ENCODE data around the gene PDE9A. TPM values are rescaled to one million over a fixed set of nuclear protein-coding genes. Genes with fewer than 3 reads are reported as not detected.
"Not testable (repeated sequence)": the region's sequence is repeated elsewhere in the genome, so short reads cannot be mapped to it uniquely, and the experiment has no call there.

PDE9A gene
- total RNA-seq, 4 donors from 2014 or later, result 10.6 to 83.2 (median 28.5) TPM

DNA sequence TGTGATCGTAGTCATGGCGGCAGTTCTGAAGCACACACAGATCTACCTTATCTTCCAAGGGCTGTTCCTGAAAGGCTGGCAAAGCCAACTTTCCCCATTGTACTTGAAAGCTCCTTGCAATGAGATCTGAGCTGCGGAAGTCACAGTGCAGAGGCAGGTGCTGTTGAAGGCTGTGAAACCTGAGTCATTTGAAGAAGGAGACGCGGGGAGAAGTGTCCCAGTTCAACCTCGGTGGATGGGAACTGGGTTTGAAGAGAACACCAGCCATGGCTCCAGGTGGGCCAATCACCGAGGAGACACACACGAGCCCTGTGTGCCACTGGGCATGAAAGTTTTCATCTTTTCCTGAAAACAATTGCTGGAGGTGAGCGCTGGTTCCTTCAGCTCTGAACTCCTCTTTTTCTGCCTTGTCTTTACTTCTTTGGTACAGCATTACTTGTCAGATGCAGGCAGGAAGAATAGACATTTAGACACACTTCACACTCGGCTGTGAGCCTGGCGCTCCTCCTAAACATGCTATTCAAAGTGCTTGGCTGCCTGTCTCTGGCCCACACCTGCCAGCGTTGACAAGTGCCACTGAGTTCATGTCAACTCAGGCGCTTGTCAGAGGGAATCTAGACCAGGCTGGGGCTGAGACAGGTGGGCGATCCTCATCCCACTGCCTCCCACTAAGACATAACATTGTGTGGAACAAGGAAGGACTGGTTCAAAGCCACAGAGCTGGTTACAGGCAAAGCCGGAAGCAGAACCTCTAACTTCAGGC, 25.7 kb upstream of the PDE9A start:
- Histone ChIP-seq H3K4me1 (no peaks in the 10 kb centered on the region), H3K27me3 (peaks cover 26% of the 10 kb centered on the region), H3K36me3 (no peaks in the 10 kb centered on the region), H3K9me3 (no peaks in the 10 kb centered on the region), H3K4me3 (no peak overlapping the region), H3K27ac (no peak overlapping the region)
- TF ChIP-seq EP300 (IDR thresholded peaks at IDR 0.05) (no peak), POLR2A (IDR thresholded peaks at IDR 0.05) (no peak), POLR2AphosphoS5 (IDR thresholded peaks at IDR 0.05) (no peak)
- TF ChIP-seq, protein P1, sequence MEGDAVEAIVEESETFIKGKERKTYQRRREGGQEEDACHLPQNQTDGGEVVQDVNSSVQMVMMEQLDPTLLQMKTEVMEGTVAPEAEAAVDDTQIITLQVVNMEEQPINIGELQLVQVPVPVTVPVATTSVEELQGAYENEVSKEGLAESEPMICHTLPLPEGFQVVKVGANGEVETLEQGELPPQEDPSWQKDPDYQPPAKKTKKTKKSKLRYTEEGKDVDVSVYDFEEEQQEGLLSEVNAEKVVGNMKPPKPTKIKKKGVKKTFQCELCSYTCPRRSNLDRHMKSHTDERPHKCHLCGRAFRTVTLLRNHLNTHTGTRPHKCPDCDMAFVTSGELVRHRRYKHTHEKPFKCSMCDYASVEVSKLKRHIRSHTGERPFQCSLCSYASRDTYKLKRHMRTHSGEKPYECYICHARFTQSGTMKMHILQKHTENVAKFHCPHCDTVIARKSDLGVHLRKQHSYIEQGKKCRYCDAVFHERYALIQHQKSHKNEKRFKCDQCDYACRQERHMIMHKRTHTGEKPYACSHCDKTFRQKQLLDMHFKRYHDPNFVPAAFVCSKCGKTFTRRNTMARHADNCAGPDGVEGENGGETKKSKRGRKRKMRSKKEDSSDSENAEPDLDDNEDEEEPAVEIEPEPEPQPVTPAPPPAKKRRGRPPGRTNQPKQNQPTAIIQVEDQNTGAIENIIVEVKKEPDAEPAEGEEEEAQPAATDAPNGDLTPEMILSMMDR (IDR thresholded peaks at IDR 0.05), result no peak
- ATAC-seq, result no peak
- WGBS, 2 donors (ENCODE audit: low coverage in 1 of 2), result 71 to 75% methylated on average over 9 of the region's 15 CpGs

DNA sequence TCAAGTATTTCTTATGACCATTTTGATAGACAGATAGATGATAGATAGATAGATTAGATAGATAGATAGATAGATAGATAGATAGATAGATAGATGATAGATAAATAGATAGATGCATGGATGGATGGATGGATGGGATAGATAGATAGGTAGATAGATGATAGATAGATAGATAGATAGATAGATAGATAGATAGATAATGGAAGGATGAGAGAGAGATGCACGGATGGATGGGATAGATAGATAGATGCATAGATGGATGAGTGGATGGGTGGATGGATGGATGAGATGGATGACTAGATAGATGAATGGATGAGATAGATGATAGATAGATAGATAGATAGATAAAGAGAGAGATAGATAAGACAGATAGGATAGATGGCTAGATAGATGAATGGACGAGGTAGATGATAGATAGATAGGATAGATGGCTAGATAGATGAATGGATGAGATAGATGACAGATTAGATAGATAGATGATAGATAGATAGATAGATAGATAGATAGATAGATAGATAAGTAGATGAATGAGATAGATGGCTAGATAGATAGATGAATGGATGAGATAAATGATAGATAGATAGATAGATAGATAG, 24.9 kb upstream of the PDE9A start:
- ATAC-seq, H3K4me1 ChIP-seq, H3K36me3 ChIP-seq, H3K27ac ChIP-seq, H3K9me3 ChIP-seq, H3K4me3 ChIP-seq: not testable (repeated sequence)
- peaks cover 26% of the 10 kb centered on the region for H3K27me3 ChIP-seq
- 79 to 84% methylated on average over 2 of the region's 2 CpGs for WGBS, 2 donors (ENCODE audit: low coverage in 1 of 2)

DNA sequence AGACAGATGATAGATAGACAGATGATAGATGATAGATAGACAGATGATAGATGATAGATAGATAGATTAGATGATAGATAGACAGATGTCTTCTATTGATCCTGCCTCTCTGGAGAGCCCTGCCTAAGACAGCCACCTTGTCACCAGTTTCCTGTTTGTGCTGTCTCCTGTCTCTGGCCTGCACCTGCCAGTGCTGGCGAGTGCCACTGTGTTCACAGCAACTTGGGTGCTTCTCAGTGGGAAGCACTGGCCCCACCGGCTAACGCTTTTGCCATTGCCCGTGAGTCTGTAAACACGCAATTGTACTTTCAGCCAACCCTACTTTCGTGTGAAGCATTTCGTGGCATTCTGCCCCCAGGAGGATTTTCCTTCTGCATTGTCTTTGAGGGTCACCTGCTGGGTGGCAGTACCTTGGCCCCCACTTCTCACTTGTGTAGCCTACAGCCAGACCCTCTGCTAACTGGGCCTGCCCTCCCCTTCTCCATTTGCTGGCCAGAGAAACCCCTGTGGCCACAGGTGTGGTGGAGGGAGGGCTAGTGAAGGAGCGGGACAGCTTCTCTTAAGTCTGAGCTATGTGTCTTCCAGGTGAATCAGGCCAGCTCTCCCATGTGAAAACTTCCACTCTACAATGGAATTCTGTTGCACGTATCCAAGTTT, 23.4 kb upstream of the PDE9A start:
- Histone ChIP-seq H3K9me3 (no peaks in the 10 kb centered on the region), H3K4me1 (no peaks in the 10 kb centered on the region), H3K27me3 (peaks cover 23% of the 10 kb centered on the region), H3K4me3 (no peak overlapping the region), H3K27ac (no peak overlapping the region), H3K36me3 (no peaks in the 10 kb centered on the region)
- TF ChIP-seq POLR2A (IDR thresholded peaks at IDR 0.05), result no peak
- no peak for TF ChIP-seq EP300 (IDR thresholded peaks at IDR 0.05)
- no peak for TF ChIP-seq POLR2AphosphoS5 (IDR thresholded peaks at IDR 0.05)
- TF ChIP-seq, protein P1 (IDR thresholded peaks at IDR 0.05), result no peak
- ATAC-seq, result no peak
- 82% methylated on average over 7 of the region's 9 CpGs; no CpG with 5 or more reads in 1 of the 2 donors for WGBS, 2 donors (ENCODE audit: low coverage in 1 of 2)

DNA sequence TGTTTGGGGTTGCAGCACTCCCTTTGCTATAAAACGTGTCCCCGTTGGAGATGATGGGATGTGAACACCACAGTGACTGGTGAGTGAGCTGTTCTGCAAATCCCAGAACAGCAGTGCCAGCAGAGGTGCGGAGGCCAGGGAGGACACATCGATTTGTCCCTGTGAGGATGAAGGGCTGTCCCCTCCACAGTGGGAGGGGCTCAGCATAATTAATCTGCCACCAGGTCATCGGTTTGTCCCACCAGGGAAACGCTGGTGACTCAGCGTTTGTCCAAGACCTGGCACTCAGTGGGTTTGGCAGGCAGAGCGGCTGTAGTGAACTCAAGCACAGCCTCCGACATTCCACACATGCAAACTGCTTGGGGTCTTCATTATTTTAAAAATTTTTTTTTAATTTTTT, 22.8 kb upstream of the PDE9A start:
- Histone ChIP-seq H3K4me1 (no peaks in the 10 kb centered on the region), H3K9me3 (no peaks in the 10 kb centered on the region), H3K27ac (no peak overlapping the region), H3K36me3 (no peaks in the 10 kb centered on the region), H3K4me3 (no peak overlapping the region), H3K27me3 (peaks cover 17% of the 10 kb centered on the region)
- 77 to 80% methylated on average over 3 to 4 of the region's 9 CpGs for WGBS, 2 donors (ENCODE audit: low coverage in 1 of 2)
- no peak for ATAC-seq
- TF ChIP-seq, protein P1 (IDR thresholded peaks at IDR 0.05), result no peak
- TF ChIP-seq EP300 (IDR thresholded peaks at IDR 0.05), result no peak
- no peak for TF ChIP-seq POLR2AphosphoS5 (IDR thresholded peaks at IDR 0.05)
- TF ChIP-seq POLR2A (IDR thresholded peaks at IDR 0.05), result no peak

DNA sequence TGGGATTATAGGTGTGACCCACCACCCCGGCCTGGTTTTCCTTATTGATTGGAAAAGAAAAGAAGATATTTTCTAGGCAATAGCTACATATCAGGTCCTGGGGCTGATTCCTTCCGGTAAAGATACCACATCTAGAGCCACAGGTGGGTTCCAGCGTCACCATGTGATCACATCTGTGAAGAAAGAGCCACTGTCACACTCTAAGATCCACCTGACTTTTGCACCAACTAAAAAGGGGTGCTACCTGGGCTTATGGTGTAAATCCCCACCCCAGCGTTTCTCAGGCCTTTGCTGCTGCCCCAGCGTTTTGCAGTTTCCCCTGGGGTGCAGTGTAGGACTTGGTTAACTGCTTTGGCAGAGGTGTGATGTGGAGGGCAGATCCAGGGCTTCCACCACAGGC, 22.3 kb upstream of the PDE9A start:
- Histone ChIP-seq H3K27ac (no peak overlapping the region), H3K4me1 (peaks cover 0 to 3% (median 0%) of the 10 kb centered on the region in 3 donors), H3K4me3 (no peak overlapping the region), H3K36me3 (no peaks in the 10 kb centered on the region), H3K27me3 (peaks cover 12% of the 10 kb centered on the region), H3K9me3 (no peaks in the 10 kb centered on the region)
- TF ChIP-seq POLR2A (IDR thresholded peaks at IDR 0.05) (no peak), EP300 (IDR thresholded peaks at IDR 0.05) (no peak), POLR2AphosphoS5 (IDR thresholded peaks at IDR 0.05) (no peak)
- TF ChIP-seq, protein P1 (IDR thresholded peaks at IDR 0.05), result no peak
- no peak for ATAC-seq
- 65 to 90% methylated on average over 2 to 5 of the region's 5 CpGs for WGBS, 2 donors (ENCODE audit: low coverage in 1 of 2)
